ENCODE measurements around the gene MISP.

MISP gene

DNA sequence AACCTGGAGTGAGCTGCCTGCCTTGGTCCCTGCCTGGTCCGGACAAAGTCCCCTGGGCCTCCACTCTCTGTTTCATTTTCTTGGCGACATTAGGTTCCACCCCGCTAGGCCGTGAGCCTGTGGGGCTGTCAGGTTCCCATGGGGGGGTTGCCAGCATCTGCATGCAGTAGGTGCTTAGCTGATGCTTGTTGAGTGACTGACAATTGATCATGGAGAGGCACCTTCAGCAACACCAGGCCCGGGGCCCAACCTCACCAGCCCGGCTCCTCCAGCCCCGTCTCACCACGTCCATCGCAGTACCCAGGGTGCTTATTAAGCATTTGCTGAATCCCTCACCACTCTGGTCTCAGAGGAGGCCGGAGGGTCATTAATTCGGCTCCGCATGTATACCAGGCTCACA, 13.4 kb downstream of the MISP start:
- Histone ChIP-seq H3K9me3 (ENCODE audit: control insufficient read depth, low read length) (no peaks in the 10 kb centered on the region), H3K9ac (ENCODE audit: low read length) (no peak overlapping the region), H3K4me1 (ENCODE audit: control insufficient read depth, insufficient read depth, low read length) (peaks cover 7% of the 10 kb centered on the region), H3K4me3 (ENCODE audit: low read length) (no peak overlapping the region), H3K36me3 (ENCODE audit: control insufficient read depth, insufficient read depth, low read length, severe bottlenecking) (no peaks in the 10 kb centered on the region), H3K27me3 (replicated peaks; ENCODE audit: control insufficient read depth, insufficient read depth, low read length) (no peaks in the 10 kb centered on the region)
- DNase-seq (ENCODE audit: low read depth): no peak

DNA sequence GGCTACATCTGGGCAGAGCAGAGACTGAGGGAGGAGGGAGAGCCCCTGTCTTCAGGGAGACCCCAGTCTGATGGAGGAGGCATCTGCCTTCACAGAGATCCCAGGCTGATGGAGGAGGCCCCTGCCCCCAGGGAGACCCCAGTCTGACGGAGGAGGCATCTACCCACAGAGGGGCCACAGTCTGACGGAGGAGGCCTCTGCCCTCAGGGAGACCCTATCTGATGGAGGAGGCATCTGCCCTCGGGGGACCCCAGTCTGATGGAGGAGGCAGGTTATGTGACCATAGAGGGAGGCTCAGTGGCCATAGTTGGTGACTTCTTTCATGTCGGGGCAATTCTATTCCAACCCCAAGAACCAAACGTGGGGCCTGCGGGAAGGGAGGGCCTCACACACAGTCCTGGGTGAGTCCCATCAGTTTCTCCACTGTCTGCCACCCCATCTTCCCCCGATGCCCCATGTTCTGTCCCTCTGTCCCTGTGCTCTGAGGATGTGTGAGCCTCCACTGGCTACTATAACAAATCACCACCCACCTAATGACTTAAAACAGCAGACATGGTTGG, 14.3 kb downstream of the MISP start:
- DNase-seq (ENCODE audit: low read depth): no peak
- Histone ChIP-seq H3K27me3 (replicated peaks; ENCODE audit: control insufficient read depth, insufficient read depth, low read length) (no peaks in the 10 kb centered on the region), H3K36me3 (ENCODE audit: control insufficient read depth, insufficient read depth, low read length, severe bottlenecking) (no peaks in the 10 kb centered on the region), H3K9ac (ENCODE audit: low read length) (no peak overlapping the region), H3K4me1 (ENCODE audit: control insufficient read depth, insufficient read depth, low read length) (peaks cover 7% of the 10 kb centered on the region), H3K9me3 (ENCODE audit: control insufficient read depth, low read length) (no peaks in the 10 kb centered on the region), H3K4me3 (ENCODE audit: low read length) (no peak overlapping the region)

DNA sequence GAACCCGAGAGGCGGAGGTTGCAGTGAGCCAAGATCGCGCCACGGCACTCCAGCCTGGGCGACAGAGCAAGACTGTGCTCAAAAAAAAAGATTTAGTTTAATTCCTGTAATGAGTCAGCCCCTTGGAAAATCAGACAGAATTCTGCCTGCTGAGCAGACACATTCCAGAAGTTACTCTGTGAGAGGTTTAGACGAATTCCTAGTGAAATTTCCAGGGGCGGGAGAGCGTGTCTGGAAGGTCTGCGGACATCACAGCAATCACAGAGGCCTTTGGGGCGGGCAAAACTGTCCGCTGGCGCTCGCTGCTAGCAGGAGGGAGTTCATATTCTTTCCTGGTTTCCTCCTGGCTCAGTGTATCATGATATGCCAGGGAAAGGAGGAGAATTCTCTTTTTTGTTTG, 17.5 kb downstream of the MISP start:
- Histone ChIP-seq H3K9me3 (ENCODE audit: control insufficient read depth, low read length) (no peaks in the 10 kb centered on the region), H3K9ac (ENCODE audit: low read length) (peak overlapping the region; percentile 70), H3K27me3 (replicated peaks; ENCODE audit: control insufficient read depth, insufficient read depth, low read length) (no peaks in the 10 kb centered on the region), H3K36me3 (ENCODE audit: control insufficient read depth, insufficient read depth, low read length, severe bottlenecking) (no peaks in the 10 kb centered on the region), H3K4me1 (ENCODE audit: control insufficient read depth, insufficient read depth, low read length) (peaks cover 7% of the 10 kb centered on the region), H3K4me3 (ENCODE audit: low read length) (no peak overlapping the region)
- DNase-seq (ENCODE audit: low read depth): peak; percentile 94

DNA sequence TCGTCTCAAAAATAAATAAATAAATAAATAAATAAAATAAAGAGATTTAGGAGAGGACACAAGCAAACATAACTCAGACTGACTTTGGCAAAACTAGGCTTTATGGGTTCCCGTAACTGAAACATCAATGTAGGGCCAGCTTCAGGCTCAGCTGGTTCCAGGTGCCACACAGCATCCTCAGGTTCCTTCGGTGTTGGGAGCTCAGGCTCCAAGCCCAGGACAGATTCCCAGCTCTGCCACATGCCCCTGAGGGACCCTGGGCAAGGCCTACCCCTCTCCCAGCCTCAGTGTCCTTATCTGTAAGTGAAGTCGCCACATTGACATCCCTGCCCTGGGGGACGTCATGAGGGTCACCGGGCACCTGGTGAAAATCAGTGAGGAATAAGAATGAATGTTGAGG, 18.7 kb downstream of the MISP start:
- Histone ChIP-seq H3K9ac (ENCODE audit: low read length) (no peak overlapping the region), H3K4me3 (ENCODE audit: low read length) (no peak overlapping the region), H3K9me3 (ENCODE audit: control insufficient read depth, low read length) (no peaks in the 10 kb centered on the region), H3K27me3 (replicated peaks; ENCODE audit: control insufficient read depth, insufficient read depth, low read length) (no peaks in the 10 kb centered on the region), H3K4me1 (ENCODE audit: control insufficient read depth, insufficient read depth, low read length) (peaks cover 7% of the 10 kb centered on the region), H3K36me3 (ENCODE audit: control insufficient read depth, insufficient read depth, low read length, severe bottlenecking) (no peaks in the 10 kb centered on the region)
- DNase-seq (ENCODE audit: low read depth): no peak

DNA sequence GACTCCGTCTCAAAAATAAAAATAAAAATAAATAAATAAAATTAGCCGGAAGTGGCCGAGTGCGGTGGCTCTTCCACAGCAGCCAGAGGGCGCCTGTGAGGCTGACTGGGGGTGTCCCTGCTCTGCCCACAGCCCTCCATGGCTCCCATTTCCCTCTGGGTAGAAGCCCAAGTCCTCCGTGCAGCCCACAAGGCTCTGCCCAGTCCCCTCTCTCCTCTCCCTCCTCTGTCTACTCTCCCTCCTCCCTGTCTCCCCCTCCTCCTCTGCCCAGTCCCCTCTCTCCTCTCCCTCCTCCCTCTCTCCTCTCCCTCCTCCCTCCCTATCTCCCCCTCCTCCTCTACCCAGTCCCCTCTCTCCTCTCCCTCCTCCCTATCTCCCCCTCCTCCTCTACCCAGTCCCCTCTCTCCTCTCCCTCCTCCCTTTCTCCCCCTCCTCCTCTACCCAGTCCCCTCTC, 20.4 kb downstream of the MISP start:
- Histone ChIP-seq H3K9ac (ENCODE audit: low read length) (no peak overlapping the region), H3K4me1 (ENCODE audit: control insufficient read depth, insufficient read depth, low read length) (peaks cover 7% of the 10 kb centered on the region), H3K9me3 (ENCODE audit: control insufficient read depth, low read length) (no peaks in the 10 kb centered on the region), H3K36me3 (ENCODE audit: control insufficient read depth, insufficient read depth, low read length, severe bottlenecking) (no peaks in the 10 kb centered on the region), H3K27me3 (replicated peaks; ENCODE audit: control insufficient read depth, insufficient read depth, low read length) (no peaks in the 10 kb centered on the region), H3K4me3 (ENCODE audit: low read length) (no peak overlapping the region)
- peak; percentile 73 for DNase-seq (ENCODE audit: low read depth)

DNA sequence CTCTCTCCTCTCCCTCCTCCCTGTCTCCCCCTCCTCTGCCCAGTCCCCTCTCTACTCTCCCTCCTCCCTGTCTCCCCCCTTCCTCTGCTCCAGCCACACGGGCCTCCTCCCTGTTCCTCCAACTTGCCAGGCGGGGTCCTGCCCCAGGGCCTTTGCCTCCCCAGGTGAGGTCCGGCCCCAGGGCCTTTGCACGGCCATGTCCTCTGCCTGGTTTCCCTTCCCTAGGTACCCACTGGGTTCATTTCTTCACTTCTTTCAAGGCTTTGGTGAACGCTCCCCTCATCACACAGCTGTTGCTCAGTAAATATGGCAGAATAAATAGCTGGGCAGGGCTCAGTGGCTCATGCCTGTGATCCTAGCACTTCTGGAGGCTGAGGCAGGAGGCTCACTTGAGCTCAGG, 21.2 kb downstream of the MISP start:
- H3K27me3 ChIP-seq (replicated peaks; ENCODE audit: control insufficient read depth, insufficient read depth, low read length): no peaks in the 10 kb centered on the region
- no peak for DNase-seq (ENCODE audit: low read depth)
- no peaks in the 10 kb centered on the region for H3K9me3 ChIP-seq (ENCODE audit: control insufficient read depth, low read length)
- H3K36me3 ChIP-seq (ENCODE audit: control insufficient read depth, insufficient read depth, low read length, severe bottlenecking): no peaks in the 10 kb centered on the region
- no peak overlapping the region for H3K4me3 ChIP-seq (ENCODE audit: low read length)
- peaks cover 7% of the 10 kb centered on the region for H3K4me1 ChIP-seq (ENCODE audit: control insufficient read depth, insufficient read depth, low read length)
- H3K9ac ChIP-seq (ENCODE audit: low read length): no peak overlapping the region

DNA sequence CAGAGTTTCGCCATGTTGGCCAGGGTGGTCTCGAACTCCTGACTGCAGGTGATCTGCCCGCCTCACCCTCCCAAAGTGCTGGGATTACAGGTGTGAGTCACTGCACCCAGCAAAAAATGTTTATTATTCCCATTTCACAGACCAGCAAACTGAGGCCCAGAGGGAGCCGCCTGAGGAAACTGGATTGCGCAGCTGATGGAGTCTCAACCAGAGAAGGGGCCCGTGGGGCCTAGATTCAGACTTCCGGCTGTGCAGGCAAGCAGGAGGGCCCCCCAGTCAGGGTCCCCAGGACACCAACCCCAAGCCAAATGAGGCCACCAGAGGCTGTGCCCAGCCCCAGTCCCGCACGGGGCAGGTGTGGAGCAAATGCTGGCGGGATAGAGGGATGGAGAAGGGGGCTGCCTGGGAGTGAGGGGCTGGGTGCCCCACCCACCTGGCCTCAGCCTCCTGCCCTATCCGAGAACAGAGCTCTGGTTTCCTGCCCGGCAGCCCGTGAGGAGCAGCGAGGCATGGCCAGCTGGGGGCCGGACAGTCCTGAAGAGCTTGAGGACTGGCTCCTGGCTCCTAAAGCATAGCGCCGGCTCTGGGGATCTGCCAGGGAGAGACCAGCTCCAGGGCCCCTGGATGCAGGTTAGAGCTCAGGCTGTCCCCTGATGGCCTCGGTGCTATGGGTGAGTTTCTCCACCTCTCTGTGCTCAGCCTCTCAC, 22.0 kb downstream of the MISP start:
- H3K9me3 ChIP-seq (ENCODE audit: control insufficient read depth, low read length): no peaks in the 10 kb centered on the region
- H3K27me3 ChIP-seq (replicated peaks; ENCODE audit: control insufficient read depth, insufficient read depth, low read length): no peaks in the 10 kb centered on the region
- DNase-seq (ENCODE audit: low read depth): no peak
- H3K9ac ChIP-seq (ENCODE audit: low read length): no peak overlapping the region
- peaks cover 7% of the 10 kb centered on the region for H3K4me1 ChIP-seq (ENCODE audit: control insufficient read depth, insufficient read depth, low read length)
- H3K4me3 ChIP-seq (ENCODE audit: low read length): no peak overlapping the region
- no peaks in the 10 kb centered on the region for H3K36me3 ChIP-seq (ENCODE audit: control insufficient read depth, insufficient read depth, low read length, severe bottlenecking)

DNA sequence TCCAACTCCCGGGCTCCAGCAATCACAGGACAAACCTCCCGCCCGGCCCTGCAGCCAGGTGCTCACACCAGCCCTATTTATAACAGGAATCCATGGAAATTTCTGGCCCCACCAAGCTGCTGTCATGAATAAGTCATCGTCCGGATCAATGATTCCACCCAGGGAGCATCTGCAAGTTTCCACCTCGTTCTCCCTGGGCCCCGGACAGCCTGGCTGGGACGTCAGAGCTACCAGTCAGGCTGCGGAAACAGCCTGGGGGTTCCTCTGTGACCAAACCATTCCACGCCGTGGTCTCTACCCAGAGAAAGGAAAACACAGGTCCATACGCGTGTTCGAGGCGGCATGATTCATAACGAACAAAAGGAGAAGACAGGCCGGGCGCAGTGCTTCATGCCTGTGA, 25.6 kb downstream of the MISP start:
- H3K27me3 ChIP-seq (replicated peaks; ENCODE audit: control insufficient read depth, insufficient read depth, low read length): no peaks in the 10 kb centered on the region
- H3K4me1 ChIP-seq (ENCODE audit: control insufficient read depth, insufficient read depth, low read length): peaks cover 5% of the 10 kb centered on the region
- no peak for DNase-seq (ENCODE audit: low read depth)
- no peaks in the 10 kb centered on the region for H3K9me3 ChIP-seq (ENCODE audit: control insufficient read depth, low read length)
- no peak overlapping the region for H3K9ac ChIP-seq (ENCODE audit: low read length)
- no peak overlapping the region for H3K4me3 ChIP-seq (ENCODE audit: low read length)
- H3K36me3 ChIP-seq (ENCODE audit: control insufficient read depth, insufficient read depth, low read length, severe bottlenecking): no peaks in the 10 kb centered on the region

DNA sequence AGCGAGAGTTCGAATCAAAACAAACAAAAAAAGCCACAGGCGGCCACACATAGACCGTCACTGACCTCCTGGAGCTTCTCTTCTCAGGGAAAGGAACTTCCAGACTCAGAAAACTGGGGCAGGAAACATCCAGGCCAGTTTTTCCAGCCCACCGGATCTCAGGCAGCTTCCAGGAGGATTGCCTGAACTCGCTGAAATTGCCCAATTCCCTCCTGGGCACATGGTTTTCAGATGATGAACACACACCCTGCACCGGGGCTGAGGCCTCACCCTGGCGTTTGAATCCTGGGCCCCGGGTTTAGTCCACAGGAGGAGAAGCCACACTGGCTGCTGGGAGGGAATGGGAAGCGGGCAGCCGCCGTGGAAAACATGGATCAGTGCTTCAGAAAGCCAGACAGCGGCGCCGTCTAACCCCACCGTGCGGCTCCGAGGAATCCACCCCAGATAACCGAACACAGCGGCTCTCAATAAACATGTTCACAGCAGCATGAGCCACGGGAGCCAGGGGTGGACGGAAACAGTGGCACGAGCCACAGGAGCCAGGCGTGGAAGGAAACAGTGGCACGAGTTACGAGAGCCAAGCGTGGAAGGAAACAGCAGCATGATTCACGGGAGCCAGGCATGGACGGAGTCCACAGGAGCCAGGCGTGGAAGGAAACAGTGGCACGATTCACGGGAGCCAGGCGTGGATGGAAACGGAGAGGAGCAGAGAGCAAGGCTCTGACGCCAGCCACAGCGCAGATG, 28.2 kb downstream of the MISP start:
- Histone ChIP-seq H3K36me3 (ENCODE audit: control insufficient read depth, insufficient read depth, low read length, severe bottlenecking) (no peaks in the 10 kb centered on the region), H3K9ac (ENCODE audit: low read length) (peak overlapping the region; percentile 80), H3K4me1 (ENCODE audit: control insufficient read depth, insufficient read depth, low read length) (peaks cover 23% of the 10 kb centered on the region), H3K4me3 (ENCODE audit: low read length) (peak overlapping the region; percentile 47), H3K27me3 (replicated peaks; ENCODE audit: control insufficient read depth, insufficient read depth, low read length) (no peaks in the 10 kb centered on the region), H3K9me3 (ENCODE audit: control insufficient read depth, low read length) (no peaks in the 10 kb centered on the region)
- DNase-seq (ENCODE audit: low read depth): peak; percentile 97

DNA sequence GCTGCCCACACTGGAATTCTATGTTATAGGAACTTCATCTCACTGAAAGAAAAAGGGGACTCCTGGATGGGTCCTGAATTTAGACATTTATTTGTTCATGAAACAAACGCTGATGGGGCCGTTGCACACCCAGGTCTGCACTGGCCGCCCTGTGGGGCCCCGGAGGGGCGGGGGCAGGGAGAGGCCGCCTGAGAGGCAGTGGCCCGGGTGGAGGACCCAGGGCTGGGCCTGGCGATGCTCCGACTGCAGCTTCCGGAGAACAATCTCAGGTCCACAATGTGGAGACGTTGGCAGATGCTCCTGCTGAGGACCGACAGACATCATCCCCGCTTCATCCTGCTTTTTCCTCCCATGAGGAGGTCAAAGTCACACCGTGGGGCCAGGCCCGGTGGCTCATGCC, 30.0 kb downstream of the MISP start:
- Histone ChIP-seq H3K9me3 (ENCODE audit: control insufficient read depth, low read length) (no peaks in the 10 kb centered on the region), H3K9ac (ENCODE audit: low read length) (no peak overlapping the region), H3K4me3 (ENCODE audit: low read length) (no peak overlapping the region), H3K36me3 (ENCODE audit: control insufficient read depth, insufficient read depth, low read length, severe bottlenecking) (no peaks in the 10 kb centered on the region), H3K27me3 (replicated peaks; ENCODE audit: control insufficient read depth, insufficient read depth, low read length) (no peaks in the 10 kb centered on the region), H3K4me1 (ENCODE audit: control insufficient read depth, insufficient read depth, low read length) (peaks cover 23% of the 10 kb centered on the region)
- DNase-seq (ENCODE audit: low read depth): no peak

DNA sequence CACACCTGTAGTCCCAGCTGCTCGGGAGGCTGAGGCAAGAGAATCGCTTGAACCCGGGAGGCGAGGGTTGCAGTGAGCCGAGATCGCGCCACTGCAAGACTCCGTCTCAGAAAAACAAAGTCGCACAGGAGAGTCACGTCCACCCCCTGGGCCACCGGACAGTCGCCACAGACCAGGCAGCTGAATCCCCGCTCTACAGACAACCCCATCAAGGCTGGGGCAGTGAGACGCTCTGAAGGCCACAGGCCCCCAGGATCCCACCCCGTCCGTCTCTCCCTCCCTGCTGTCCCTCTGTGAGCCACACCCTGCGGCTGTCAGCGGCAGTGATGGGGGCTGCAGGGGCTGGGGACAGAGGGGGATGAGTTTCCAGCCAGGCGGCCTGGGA, 30.9 kb downstream of the MISP start:
- H3K36me3 ChIP-seq (ENCODE audit: control insufficient read depth, insufficient read depth, low read length, severe bottlenecking): no peaks in the 10 kb centered on the region
- no peak overlapping the region for H3K4me3 ChIP-seq (ENCODE audit: low read length)
- H3K9ac ChIP-seq (ENCODE audit: low read length): peak overlapping the region; percentile 77
- DNase-seq (ENCODE audit: low read depth): no peak
- no peaks in the 10 kb centered on the region for H3K27me3 ChIP-seq (replicated peaks; ENCODE audit: control insufficient read depth, insufficient read depth, low read length)
- H3K9me3 ChIP-seq (ENCODE audit: control insufficient read depth, low read length): no peaks in the 10 kb centered on the region
- H3K4me1 ChIP-seq (ENCODE audit: control insufficient read depth, insufficient read depth, low read length): peaks cover 23% of the 10 kb centered on the region

Measured in adipocyte (in vitro differentiated cells).